Liver (tissue), 1 donor: Measurements from ENCODE around the gene NAA50.

Experiments
- MAX ChIP-seq: IDR thresholded peaks from 2 replicates; pipeline ENCODE4 v1.6.1; 2016; ENCODE audit warnings: antibody characterized with exemption
- TF ChIP-seq, protein P1 (sequence below): IDR thresholded peaks from 2 replicates; pipeline ENCODE4 v1.6.1; 2016; ENCODE audit warnings: antibody characterized with exemption

DNA sequence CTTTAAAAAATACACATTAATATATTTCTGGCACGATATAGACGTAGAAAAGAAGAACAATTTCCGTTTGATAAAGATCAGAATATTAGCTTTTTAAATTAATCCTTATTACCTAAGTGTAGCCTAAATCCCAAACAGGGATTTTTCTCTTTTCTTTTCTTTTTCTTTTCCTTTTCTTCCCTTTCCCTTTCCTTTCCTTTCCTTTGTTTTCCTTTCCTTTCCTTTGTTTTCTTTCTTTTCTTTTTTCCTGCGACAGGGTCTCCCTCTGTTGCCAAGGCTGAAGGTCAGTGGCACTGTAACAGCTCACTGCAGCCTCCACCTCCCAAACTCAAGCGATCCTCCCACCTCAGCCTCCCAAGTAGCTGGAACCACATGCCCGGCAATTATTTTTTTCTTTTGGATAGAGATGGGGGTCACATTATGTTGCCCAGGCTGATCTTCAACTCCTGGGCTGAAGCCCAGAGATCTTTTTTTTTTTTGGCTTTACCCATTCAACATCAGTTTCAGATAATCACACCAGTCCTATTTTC is 47.8 kb downstream of the NAA50 start:
- TF ChIP-seq, protein P1, sequence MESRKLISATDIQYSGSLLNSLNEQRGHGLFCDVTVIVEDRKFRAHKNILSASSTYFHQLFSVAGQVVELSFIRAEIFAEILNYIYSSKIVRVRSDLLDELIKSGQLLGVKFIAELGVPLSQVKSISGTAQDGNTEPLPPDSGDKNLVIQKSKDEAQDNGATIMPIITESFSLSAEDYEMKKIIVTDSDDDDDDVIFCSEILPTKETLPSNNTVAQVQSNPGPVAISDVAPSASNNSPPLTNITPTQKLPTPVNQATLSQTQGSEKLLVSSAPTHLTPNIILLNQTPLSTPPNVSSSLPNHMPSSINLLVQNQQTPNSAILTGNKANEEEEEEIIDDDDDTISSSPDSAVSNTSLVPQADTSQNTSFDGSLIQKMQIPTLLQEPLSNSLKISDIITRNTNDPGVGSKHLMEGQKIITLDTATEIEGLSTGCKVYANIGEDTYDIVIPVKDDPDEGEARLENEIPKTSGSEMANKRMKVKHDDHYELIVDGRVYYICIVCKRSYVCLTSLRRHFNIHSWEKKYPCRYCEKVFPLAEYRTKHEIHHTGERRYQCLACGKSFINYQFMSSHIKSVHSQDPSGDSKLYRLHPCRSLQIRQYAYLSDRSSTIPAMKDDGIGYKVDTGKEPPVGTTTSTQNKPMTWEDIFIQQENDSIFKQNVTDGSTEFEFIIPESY = no peak
- no peak for TF ChIP-seq MAX
